K562 (cell line): Measurements from ENCODE around the gene MYO18A. TPM values are rescaled to one million over a fixed set of nuclear protein-coding genes. Genes with fewer than 3 reads are reported as not detected.

Experiments used
- ARNT ChIP-seq, 2 experiments: fragments of 450-650 bp; IDR thresholded peaks; 2 replicates each; pipeline ENCODE4 v1.6.1; 2016; ENCODE audit warnings: mild to moderate bottlenecking in 1 of 2
- CHCHD3 ChIP-seq: fragments of 250-450 bp; sonication (Bioruptor Pico); IDR thresholded peaks from 2 replicates; pipeline ENCODE4 v2.1.2; 2022; ENCODE audit warnings: mild to moderate bottlenecking
- DEAF1 ChIP-seq: fragments of 450-650 bp; formaldehyde crosslinking; IDR thresholded peaks from 2 replicates; pipeline ENCODE4 v1.4.0; 2020; ENCODE audit warnings: mild to moderate bottlenecking, moderate library complexity
- EGR1 ChIP-seq: fragments of 450-650 bp; conservative IDR thresholded peaks from 2 replicates; pipeline ENCODE4 v1.6.1; 2017; ENCODE audit warnings: mild to moderate bottlenecking
- ELF1 ChIP-seq: fragments of 200-800 bp; sonication (Bioruptor generic); IDR thresholded peaks from 2 replicates; pipeline ENCODE4 v1.6.1; 2016; ENCODE audit warnings: missing genetic modification characterization, missing compliant biosample characterization
- EP300 ChIP-seq: IDR thresholded peaks from 2 replicates; pipeline ENCODE4 v1.6.1; 2012; ENCODE audit warnings: low read length, improper control_type of control experiment
- FOSL1 ChIP-seq: fragments of 200-800 bp; sonication (Bioruptor generic); conservative IDR thresholded peaks from 2 replicates; pipeline ENCODE4 v1.6.1; 2016; ENCODE audit warnings: missing genetic modification characterization, missing compliant biosample characterization
- HDAC2 ChIP-seq: fragments of 450-650 bp; IDR thresholded peaks from 2 replicates; pipeline ENCODE4 v1.6.1; 2016; ENCODE audit warnings: mild to moderate bottlenecking
- HDAC6 ChIP-seq: IDR thresholded peaks from 2 replicates; pipeline ENCODE4 v1.6.1; 2012; ENCODE audit warnings: low read depth, mild to moderate bottlenecking, control low read depth, inconsistent platforms, low read length, moderate library complexity
- HMG20B ChIP-seq: fragments of 250-450 bp; sonication (Bioruptor Pico); IDR thresholded peaks from 2 replicates; pipeline ENCODE4 v1.5.0; 2021; ENCODE audit warnings: mild to moderate bottlenecking
- IFI16 ChIP-seq: fragments of 250-450 bp; sonication (Bioruptor Pico); IDR thresholded peaks from 2 replicates; pipeline ENCODE4 v2.1.2; 2022; ENCODE audit warnings: mild to moderate bottlenecking, inconsistent platforms
- MCM7 ChIP-seq, 2 experiments: fragments of 450-650 bp; IDR thresholded peaks; 2 replicates each; pipeline ENCODE4 v1.6.1; 2016 to 2018
- MLLT1 ChIP-seq, 2 experiments: fragments of 450-650 bp; IDR thresholded peaks; 2 replicates each; pipeline ENCODE4 v1.6.1; 2016
- MTA2 ChIP-seq: fragments of 450-650 bp; IDR thresholded peaks from 2 replicates; pipeline ENCODE4 v1.6.1; 2016; ENCODE audit warnings: low read depth
- NCOA1 ChIP-seq: fragments of 450-650 bp; IDR thresholded peaks from 2 replicates; pipeline ENCODE4 v1.6.1; 2016; ENCODE audit warnings: low read depth
- NR2C2 ChIP-seq, 2 experiments: fragments of 200-800 bp in 1 of 2; sonication (Bioruptor generic) in 1 of 2; sonication (generic) in 1 of 2; formaldehyde crosslinking in 1 of 2; IDR thresholded peaks; 2 replicates each; pipeline versions ENCODE4 v1.6.1 to v1.8.0; 2016 to 2022; ENCODE audit warnings: mild to moderate bottlenecking in 1 of 2, missing compliant biosample characterization in 1 of 2, missing genetic modification characterization in 1 of 2, missing genetic modification reagents in 1 of 2
- PHF21A ChIP-seq: fragments of 450-650 bp; IDR thresholded peaks from 2 replicates; pipeline ENCODE4 v1.6.1; 2017; ENCODE audit warnings: low read depth, borderline replicate concordance
- PHTF2 ChIP-seq: fragments of 250-450 bp; sonication (Bioruptor Pico); IDR thresholded peaks from 2 replicates; pipeline ENCODE4 v1.5.0; 2021; ENCODE audit warnings: mild to moderate bottlenecking
- POLR2AphosphoS5 ChIP-seq: IDR thresholded peaks from 2 replicates; pipeline ENCODE4 v1.6.1; 2011; ENCODE audit warnings: mild to moderate bottlenecking, low read depth, low read length, moderate library complexity; ENCODE audit not compliant: control insufficient read depth, insufficient read depth
- PPARD ChIP-seq: fragments of 250-450 bp; sonication (Bioruptor Pico); IDR thresholded peaks from 2 replicates; pipeline ENCODE4 v1.8.0; 2022; ENCODE audit warnings: inconsistent platforms, mild to moderate bottlenecking, moderate library complexity
- RBM14 ChIP-seq: fragments of 200-400 bp; formaldehyde crosslinking; IDR thresholded peaks from 2 replicates; pipeline ENCODE4 v1.6.1; 2018; ENCODE audit warnings: low read depth, mild to moderate bottlenecking, low read length, moderate library complexity, borderline replicate concordance; ENCODE audit not compliant: insufficient read depth
- TAF1 ChIP-seq: IDR thresholded peaks from 2 replicates; pipeline ENCODE4 v1.6.1; 2011; ENCODE audit warnings: mild to moderate bottlenecking, low read length, moderate library complexity; ENCODE audit not compliant: insufficient read depth, control insufficient read depth, severe bottlenecking; ENCODE audit errors: extremely low read depth
- TGIF2 ChIP-seq: sonication (generic); formaldehyde crosslinking; IDR thresholded peaks from 2 replicates; pipeline ENCODE4 v1.8.1; 2022; ENCODE audit warnings: mild to moderate bottlenecking, missing genetic modification reagents, moderate library complexity
- TRIM25 ChIP-seq: fragments of 450-650 bp; IDR thresholded peaks from 2 replicates; pipeline ENCODE4 v1.7.0; 2016; ENCODE audit warnings: borderline replicate concordance
- ZBTB17 ChIP-seq: fragments of 450-650 bp; formaldehyde crosslinking; IDR thresholded peaks from 2 replicates; pipeline ENCODE4 v1.4.0; 2020; ENCODE audit warnings: mild to moderate bottlenecking
- ZFP36 ChIP-seq: fragments of 150-350 bp; IDR thresholded peaks from 2 replicates; pipeline ENCODE4 v1.6.1; 2018; ENCODE audit warnings: low read length, low read depth; ENCODE audit not compliant: partially characterized antibody
- ZNF79 ChIP-seq: fragments of 250-450 bp; sonication (Bioruptor Pico); IDR thresholded peaks from 2 replicates; pipeline ENCODE4 v1.4.0; 2020; ENCODE audit warnings: low read depth, mild to moderate bottlenecking, moderate library complexity
- polyA plus RNA-seq, 8 experiments: library from polyadenylated mRNA; depleted of rRNA in 4 of 8; stranded (reverse) in 5 of 8; unstranded in 3 of 8; fragments of >200 nt; fragmentation: Nextera tagmentation in 2 of 8; fragmentation: Illumina TruSeq in 1 of 8; extraction: Ambion mirVana in 2 of 8; extraction: Trizol in 1 of 8; gene quantifications; 2 replicates each; pipeline versions ENCODE4 v1.2.1 to v1.2.3, GENCODE V29; 2011 to 2014; ENCODE audit warnings: inconsistent platforms in 1 of 8, missing spikeins in 1 of 8
- total RNA-seq, 7 experiments: library from RNA; depleted of rRNA in 6 of 7; stranded (reverse); fragments of >200 nt in 6 of 7; fragmentation: Illumina TruSeq in 2 of 7; extraction: Trizol in 2 of 7; gene quantifications; 2 replicates each; pipeline versions ENCODE4 v1.2.1 to v1.2.3, GENCODE V29; 2011 to 2021; ENCODE audit warnings: low replicate concordance in 1 of 7

Gene MYO18A
- total and polyA plus RNA-seq, 9 of the 15 experiments (the other 6 are each of a cell fraction or from before 2014, with no cell fraction given): 2.5 to 65.4 (median 17.1) TPM

GRCh38 chr17:29162909-29163341 lies 17.3 kb downstream of the MYO18A start (continued):
- TF ChIP-seq DEAF1 (CRISPR knock-in tag): no peak
- peak; percentile 49; the same call in 1 of the 2 replicates for TF ChIP-seq NCOA1
- TF ChIP-seq CHCHD3 (CRISPR knock-in tag): no peak
- 0 out of 2 replicates have a peak, but pooled peaks have one; percentile 2 for TF ChIP-seq EGR1
- 0 out of 2 replicates have a peak, but pooled peaks have one; percentile 12 for TF ChIP-seq FOSL1 (tag)
- TF ChIP-seq NR2C2 (CRISPR knock-in tag; IDR thresholded peaks at IDR 0.05): no peak
- no peak for TF ChIP-seq NR2C2 (tag; IDR thresholded peaks at IDR 0.05)
- no peak for TF ChIP-seq IFI16
- no peak for TF ChIP-seq PHF21A
- no peak for TF ChIP-seq MCM7 (IDR thresholded peaks at IDR 0.05)
- TF ChIP-seq ARNT (IDR thresholded peaks at IDR 0.05): no peak
- TF ChIP-seq HDAC6: no peak
- peak; percentile 10 for TF ChIP-seq ZFP36
- TF ChIP-seq EP300: peak; percentile 81
- TF ChIP-seq POLR2AphosphoS5: peak; percentile 75
- no peak for TF ChIP-seq TGIF2 (CRISPR knock-in tag)
- peak; percentile 58 for TF ChIP-seq MTA2
- no peak for TF ChIP-seq ZBTB17
- peak; percentile 70; the same call in 1 of the 2 replicates for TF ChIP-seq HDAC2
- no peak for TF ChIP-seq PHTF2 (CRISPR knock-in tag)
- no peak for TF ChIP-seq PPARD (CRISPR knock-in tag)
- TF ChIP-seq TRIM25: no peak
- TF ChIP-seq RBM14: no peak
- no peak for TF ChIP-seq TAF1
- TF ChIP-seq MLLT1 (IDR thresholded peaks at IDR 0.05): no peak
- no peak for TF ChIP-seq HMG20B (CRISPR knock-in tag)
- TF ChIP-seq ELF1 (tag): no peak
- TF ChIP-seq ZNF79 (CRISPR knock-in tag): no peak
